Dendritic cell treated with granulocyte-macrophage colony-stimulating factor and Interleukin-4, amounts not matched to agents 40 ng/mL and 50 ng/mL, for 4 days (primary cell): ENCODE results near the gene MYG1.
A peak's percentile ranks its signal among the peaks of the same experiment; 100 is the strongest.

ENCODE experiments used
- H3K27ac Mint-ChIP-seq: one replicate; pipeline ENCODE4 v1.8.0; 2022; ENCODE audit warnings: mild to moderate bottlenecking, mixed read lengths
- H3K27me3 Mint-ChIP-seq: one replicate; pipeline ENCODE4 v1.8.0; 2022; ENCODE audit warnings: mild to moderate bottlenecking, mixed read lengths
- H3K36me3 Mint-ChIP-seq: one replicate; pipeline ENCODE4 v1.8.0; 2022; ENCODE audit warnings: low read depth, mixed read lengths
- H3K4me1 Mint-ChIP-seq: one replicate; pipeline ENCODE4 v1.8.0; 2022; ENCODE audit warnings: low read depth, mixed read lengths
- H3K4me3 Mint-ChIP-seq: one replicate; pipeline ENCODE4 v1.8.0; 2022; ENCODE audit warnings: mild to moderate bottlenecking, moderate library complexity, mixed read lengths
- H3K9me3 Mint-ChIP-seq: one replicate; pipeline ENCODE4 v1.8.0; 2022; ENCODE audit warnings: mixed read lengths
- intact Hi-C: fragments of 100-400 bp; cut with micrococcal nuclease; formaldehyde crosslinking; loops from one replicate; pipeline ENCODE4 v1.15.0; 2022

MYG1 gene

GRCh38 chr12:53268630-53269562 is 30.6 kb upstream of the MYG1 start:
- peaks cover 25% of the 10 kb centered on the region for H3K36me3 Mint-ChIP-seq
- no peaks in the 10 kb centered on the region for H3K27me3 Mint-ChIP-seq
- peak overlapping the region; percentile 89 for H3K4me3 Mint-ChIP-seq
- no peaks in the 10 kb centered on the region for H3K9me3 Mint-ChIP-seq
- intact Hi-C loops: loop anchor here (2.0 kb wide), 1 partner anchor 48 kb away; no protein-coding TSS in a partner anchor
- H3K4me1 Mint-ChIP-seq: peaks cover 58% of the 10 kb centered on the region
- H3K27ac Mint-ChIP-seq: peak overlapping the region; percentile 88

DNA sequence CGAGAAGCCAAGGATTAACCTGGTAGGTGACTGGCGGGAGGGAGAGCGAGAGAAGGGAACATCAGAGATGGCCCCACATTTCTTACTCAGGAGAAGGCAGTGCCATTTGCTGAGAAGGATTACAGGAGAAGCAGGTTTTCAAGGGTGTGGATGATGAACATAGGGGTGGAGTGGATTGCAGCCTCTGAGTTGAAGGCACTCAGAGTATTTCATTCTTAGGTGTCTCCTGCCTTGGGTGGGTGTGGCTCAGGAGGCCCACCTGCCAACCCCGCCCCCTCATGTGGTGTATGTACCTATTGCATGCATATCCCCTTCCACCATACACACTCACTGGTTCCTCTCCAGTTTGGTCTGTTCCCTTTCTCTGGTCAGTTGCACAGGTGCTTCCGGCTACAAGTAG is 25.1 kb upstream of the MYG1 start:
- peaks cover 40% of the 10 kb centered on the region for H3K4me1 Mint-ChIP-seq
- H3K27ac Mint-ChIP-seq: no peak overlapping the region
- peaks cover 62% of the 10 kb centered on the region for H3K36me3 Mint-ChIP-seq
- intact Hi-C loops: no loop called here
- H3K27me3 Mint-ChIP-seq: no peaks in the 10 kb centered on the region
- H3K9me3 Mint-ChIP-seq: no peaks in the 10 kb centered on the region
- H3K4me3 Mint-ChIP-seq: no peak overlapping the region

GRCh38 chr12:53276511-53276910 is 23.0 kb upstream of the MYG1 start:
- Mint-ChIP-seq H3K4me1 (peaks cover 26% of the 10 kb centered on the region), H3K27me3 (no peaks in the 10 kb centered on the region), H3K27ac (peak overlapping the region; percentile 64), H3K36me3 (peaks cover 68% of the 10 kb centered on the region), H3K4me3 (no peak overlapping the region), H3K9me3 (no peaks in the 10 kb centered on the region)
- intact Hi-C loops: no loop called here

DNA sequence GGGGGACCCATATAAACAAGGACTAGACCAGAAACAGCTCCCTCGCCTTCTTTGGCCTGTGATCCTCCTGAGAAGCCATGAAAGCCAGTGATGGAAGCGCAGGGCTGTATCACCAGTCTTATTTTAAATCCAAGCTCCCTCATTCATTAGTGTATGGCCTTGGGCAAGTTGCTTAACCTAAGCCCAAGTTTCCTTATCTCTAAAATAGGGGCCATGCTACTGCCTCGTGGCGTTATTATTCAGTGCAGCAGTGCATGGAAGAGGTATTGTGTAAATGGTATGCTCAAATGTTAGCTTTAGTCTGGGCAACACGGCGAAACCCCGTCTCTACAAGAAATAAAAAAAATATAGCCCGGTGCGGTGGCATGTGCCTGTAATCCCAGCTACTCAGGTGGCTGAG is 21.5 kb upstream of the MYG1 start:
- no peaks in the 10 kb centered on the region for H3K9me3 Mint-ChIP-seq
- H3K27ac Mint-ChIP-seq: no peak overlapping the region
- H3K36me3 Mint-ChIP-seq: peaks cover 77% of the 10 kb centered on the region
- intact Hi-C loops: no loop called here
- no peak overlapping the region for H3K4me3 Mint-ChIP-seq
- H3K27me3 Mint-ChIP-seq: no peaks in the 10 kb centered on the region
- H3K4me1 Mint-ChIP-seq: peaks cover 18% of the 10 kb centered on the region

- no peaks in the 10 kb centered on the region for H3K9me3 Mint-ChIP-seq
- H3K27ac Mint-ChIP-seq: no peak overlapping the region
- H3K36me3 Mint-ChIP-seq: peaks cover 86% of the 10 kb centered on the region
- H3K27me3 Mint-ChIP-seq: no peaks in the 10 kb centered on the region
- H3K4me3 Mint-ChIP-seq: no peak overlapping the region
- peaks cover 18% of the 10 kb centered on the region for H3K4me1 Mint-ChIP-seq
- intact Hi-C loops: no loop called here
Measured at GRCh38 chr12:53279283-53279869, 20.1 kb upstream of the MYG1 start.

DNA sequence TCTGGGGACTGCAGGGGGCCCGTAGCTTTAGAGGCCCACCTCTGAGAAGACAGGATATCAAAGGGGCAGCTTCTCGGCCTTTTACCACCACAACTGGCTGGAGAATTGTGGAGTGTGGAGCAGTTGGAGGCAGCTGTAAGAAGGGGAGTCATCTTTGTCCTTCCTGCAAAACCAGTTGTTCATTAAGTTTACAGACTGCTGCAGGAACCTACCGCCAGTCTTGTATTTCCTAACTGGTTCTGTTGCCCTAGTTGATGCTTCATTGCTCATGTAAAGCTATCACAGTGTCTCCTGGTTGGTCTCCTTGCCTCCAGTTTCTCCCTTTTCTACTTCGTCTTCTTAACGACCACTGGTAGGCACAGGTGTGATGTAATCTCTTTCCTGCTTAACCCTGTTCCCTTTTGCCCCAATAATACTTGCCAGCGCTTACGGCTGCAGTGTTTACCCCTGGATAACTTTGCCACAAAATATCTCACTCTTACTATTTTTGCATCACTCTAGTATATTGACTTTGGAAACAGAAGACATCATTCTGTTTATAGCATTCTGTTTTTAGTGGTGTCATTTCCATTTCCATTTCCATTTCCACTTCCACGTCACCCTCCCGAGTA is 19.5 kb upstream of the MYG1 start:
- intact Hi-C loops: no loop called here
- Mint-ChIP-seq H3K27me3 (no peaks in the 10 kb centered on the region), H3K4me3 (no peak overlapping the region), H3K36me3 (peaks cover 82% of the 10 kb centered on the region), H3K4me1 (peaks cover 18% of the 10 kb centered on the region), H3K9me3 (no peaks in the 10 kb centered on the region), H3K27ac (no peak overlapping the region)

- peak overlapping the region; percentile 67 for H3K27ac Mint-ChIP-seq
- H3K4me3 Mint-ChIP-seq: no peak overlapping the region
Measured at GRCh38 chr12:53286448-53286847, 13.0 kb upstream of the MYG1 start.

DNA sequence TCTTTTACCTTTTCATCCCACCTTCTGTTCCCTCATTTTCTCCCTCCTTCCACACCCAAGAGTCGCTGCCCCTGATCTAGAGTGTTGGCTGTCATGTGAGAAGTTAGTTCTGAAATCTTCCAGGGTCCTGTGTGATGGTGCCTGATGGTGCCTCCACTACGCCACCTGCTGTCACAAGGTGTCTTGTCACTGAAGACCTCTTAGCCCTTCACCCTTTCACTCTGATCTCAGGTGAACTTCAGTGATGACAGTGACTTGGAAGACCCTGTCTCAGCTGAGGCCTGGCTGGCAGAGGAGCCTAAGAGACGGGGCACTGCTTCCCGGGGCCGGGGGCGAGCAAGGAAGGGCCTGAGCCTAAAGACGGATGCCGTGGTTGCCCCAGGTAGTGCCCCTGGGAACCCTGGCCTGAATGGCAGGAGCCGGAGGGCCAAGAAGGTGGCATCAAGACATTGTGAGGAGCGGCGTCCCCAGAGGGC is 11.7 kb upstream of the MYG1 start:
- intact Hi-C loops: loop anchor here (1.0 kb wide), 1 partner anchor 74 kb away; no protein-coding TSS in a partner anchor

More at GRCh38 chr12:53286448-53286847, 13.0 kb upstream of the MYG1 start:
- Mint-ChIP-seq H3K36me3 (peaks cover 71% of the 10 kb centered on the region), H3K9me3 (no peaks in the 10 kb centered on the region), H3K4me1 (peaks cover 22% of the 10 kb centered on the region), H3K27me3 (no peaks in the 10 kb centered on the region)
- intact Hi-C loops: no loop called here

DNA sequence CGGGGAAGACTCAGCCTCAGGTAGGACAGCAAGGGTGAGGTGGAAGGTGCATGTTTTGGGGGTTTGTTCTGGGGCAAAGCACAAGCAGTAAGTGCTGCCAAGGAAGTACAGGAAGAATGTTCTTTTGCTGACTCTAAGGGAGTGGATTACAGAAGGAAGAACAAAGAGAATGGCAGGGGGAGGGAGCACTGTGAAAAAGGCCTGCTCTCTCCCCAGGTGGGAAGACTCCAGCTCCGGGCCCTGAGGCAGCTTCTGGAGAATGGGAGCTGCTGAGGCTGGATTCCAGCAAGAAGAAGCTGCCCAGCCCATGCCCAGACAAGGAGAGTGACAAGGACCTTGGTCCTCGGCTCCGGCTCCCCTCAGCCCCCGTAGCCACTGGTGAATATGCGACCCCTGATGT is 11.2 kb upstream of the MYG1 start:
- H3K27ac Mint-ChIP-seq: peak overlapping the region; percentile 67
- peaks cover 22% of the 10 kb centered on the region for H3K4me1 Mint-ChIP-seq

More for the DNA sequence above, 11.7 kb upstream of the MYG1 start:
- Mint-ChIP-seq H3K4me3 (no peak overlapping the region), H3K4me1 (peaks cover 22% of the 10 kb centered on the region), H3K9me3 (no peaks in the 10 kb centered on the region), H3K36me3 (peaks cover 68% of the 10 kb centered on the region), H3K27ac (peak overlapping the region; percentile 67), H3K27me3 (no peaks in the 10 kb centered on the region)

DNA sequence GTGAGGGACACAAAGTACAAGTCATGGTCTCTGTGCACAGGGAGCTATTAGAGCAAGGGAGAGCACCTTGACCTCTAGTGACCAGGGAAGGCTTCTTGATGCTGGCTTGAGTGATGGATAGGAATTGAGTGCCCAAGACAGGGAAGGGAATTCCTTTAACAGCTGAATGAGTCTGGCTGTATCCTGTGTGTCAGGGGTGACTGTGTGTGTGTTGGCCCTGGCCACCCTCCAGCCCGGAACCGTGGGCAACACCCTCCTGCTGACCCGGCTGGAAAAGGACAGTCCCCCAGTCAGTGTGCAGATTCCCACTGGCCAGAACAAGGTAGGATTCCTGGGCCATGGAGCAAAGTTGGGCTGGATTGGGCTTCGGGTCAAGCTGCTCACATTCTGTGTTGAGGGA is 9.6 kb upstream of the MYG1 start:
- Mint-ChIP-seq H3K4me1 (peaks cover 24% of the 10 kb centered on the region), H3K4me3 (no peak overlapping the region), H3K36me3 (peaks cover 64% of the 10 kb centered on the region), H3K27me3 (no peaks in the 10 kb centered on the region), H3K9me3 (no peaks in the 10 kb centered on the region), H3K27ac (no peak overlapping the region)
- intact Hi-C loops: no loop called here

More for the DNA sequence above, 11.2 kb upstream of the MYG1 start:
- no peaks in the 10 kb centered on the region for H3K27me3 Mint-ChIP-seq
- H3K9me3 Mint-ChIP-seq: no peaks in the 10 kb centered on the region
- intact Hi-C loops: no loop called here
- peaks cover 68% of the 10 kb centered on the region for H3K36me3 Mint-ChIP-seq
- no peak overlapping the region for H3K4me3 Mint-ChIP-seq

GRCh38 chr12:53290661-53291060 is 8.8 kb upstream of the MYG1 start:
- Mint-ChIP-seq H3K9me3 (no peaks in the 10 kb centered on the region), H3K4me1 (peaks cover 27% of the 10 kb centered on the region), H3K36me3 (peaks cover 65% of the 10 kb centered on the region), H3K27ac (no peak overlapping the region), H3K4me3 (no peak overlapping the region), H3K27me3 (no peaks in the 10 kb centered on the region)
- intact Hi-C loops: no loop called here

DNA sequence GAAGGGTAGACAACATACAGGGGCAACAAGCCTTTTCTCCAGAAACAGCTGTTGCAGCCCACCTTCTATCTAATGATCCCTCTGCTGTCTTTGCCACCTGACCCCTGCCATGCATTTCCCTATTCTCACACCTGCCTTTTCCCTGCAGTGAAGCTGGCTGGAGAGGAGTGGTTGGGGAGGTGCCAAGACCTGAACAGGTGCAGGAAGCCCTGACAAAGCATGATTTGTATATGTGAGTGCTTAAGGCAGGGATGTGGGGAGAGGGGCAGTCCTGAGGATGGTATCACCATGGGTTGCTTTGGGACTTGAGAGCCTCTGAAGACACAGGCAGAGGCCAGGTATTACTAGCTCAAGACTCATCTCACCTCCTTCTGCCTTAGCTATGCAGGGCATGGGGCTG is 7.1 kb upstream of the MYG1 start:
- Mint-ChIP-seq H3K9me3 (no peaks in the 10 kb centered on the region), H3K27me3 (no peaks in the 10 kb centered on the region), H3K36me3 (peaks cover 73% of the 10 kb centered on the region), H3K4me3 (no peak overlapping the region), H3K4me1 (peaks cover 34% of the 10 kb centered on the region), H3K27ac (no peak overlapping the region)
- intact Hi-C loops: no loop called here

DNA sequence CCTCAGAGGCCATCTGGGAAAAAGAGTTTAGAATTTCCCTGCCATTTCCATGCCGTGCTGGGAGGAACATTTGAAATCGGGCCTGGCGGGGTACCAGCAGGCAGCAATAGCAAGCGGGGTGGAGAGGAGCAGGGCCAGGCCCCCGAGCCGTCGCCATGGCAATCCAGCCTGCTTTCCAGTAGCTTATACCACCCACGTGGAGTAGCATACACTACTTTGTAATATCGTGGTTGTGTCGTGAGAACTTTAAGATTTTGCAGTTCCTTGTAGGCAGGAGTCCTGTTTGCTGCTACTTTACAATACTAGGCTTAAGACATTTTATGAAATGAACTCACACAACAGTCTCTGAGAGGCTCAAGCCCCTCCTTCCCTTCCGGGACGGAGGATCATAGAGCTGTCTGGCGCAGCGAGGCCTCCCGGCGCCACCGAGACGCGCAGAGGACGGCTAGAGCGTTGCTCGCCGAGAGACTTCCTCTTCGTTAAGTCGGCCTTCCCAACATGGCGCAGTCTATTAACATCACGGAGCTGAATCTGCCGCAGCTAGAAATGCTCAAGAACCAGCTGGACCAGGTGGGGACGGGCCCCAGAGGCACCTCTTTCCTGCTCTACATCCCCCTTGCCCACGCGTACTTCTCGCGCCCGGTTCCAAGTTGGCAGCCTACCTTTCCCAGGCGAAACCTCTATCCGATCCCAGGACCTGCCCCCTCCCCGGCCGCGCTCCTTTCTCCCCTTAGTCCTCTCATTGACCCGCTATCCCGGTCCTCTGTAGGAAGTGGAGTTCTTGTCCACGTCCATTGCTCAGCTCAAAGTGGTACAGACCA is 4.2 kb upstream of the MYG1 start, which contains the start of gene PFDN5:
PFDN5 (plus strand) TSS at position 473 of the 821 bp plus-strand sequence; CDS start at position 499, 26 bp downstream.
- no peaks in the 10 kb centered on the region for H3K27me3 Mint-ChIP-seq
- peaks cover 50% of the 10 kb centered on the region for H3K4me1 Mint-ChIP-seq
- H3K9me3 Mint-ChIP-seq: no peaks in the 10 kb centered on the region
- peak within 1 kb of the TSS; percentile 92 for H3K27ac Mint-ChIP-seq
- intact Hi-C loops: loop anchor here (5.0 kb wide), 1 partner anchor 43 kb away; a partner anchor contains a TSS
- peaks cover 87% of the 10 kb centered on the region for H3K36me3 Mint-ChIP-seq
- peak within 1 kb of the TSS; percentile 94 for H3K4me3 Mint-ChIP-seq
